ENCODE data around the gene SYT2. TPM values are rescaled to one million over a fixed set of nuclear protein-coding genes. Genes with fewer than 3 reads are reported as not detected.
A peak's percentile ranks its signal among the peaks of the same experiment; 100 is the strongest.

Gene SYT2
- total RNA-seq, 1 donor from 2014 or later: not detected

- no peak overlapping the region for H3K4me3 ChIP-seq (ENCODE audit: low read depth, low read length)
- no peak for TF ChIP-seq CTCF (conservative IDR thresholded peaks at IDR 0.05; ENCODE audit: low read depth, low read length)
- DNase-seq (ENCODE audit: low read depth): no peak
Measured at GRCh38 chr1:202664083-202664482, 46.2 kb downstream of the SYT2 start.

GRCh38 chr1:202663131-202663530 is 47.1 kb downstream of the SYT2 start:
- no peak for DNase-seq (ENCODE audit: low read depth)
- no peak for TF ChIP-seq CTCF (conservative IDR thresholded peaks at IDR 0.05; ENCODE audit: low read depth, low read length)
- H3K4me3 ChIP-seq (ENCODE audit: low read depth, low read length): no peak overlapping the region

- H3K4me3 ChIP-seq (ENCODE audit: low read depth, low read length): no peak overlapping the region
- no peak for TF ChIP-seq CTCF (conservative IDR thresholded peaks at IDR 0.05; ENCODE audit: low read depth, low read length)
- no peak for DNase-seq (ENCODE audit: low read depth)
Measured at GRCh38 chr1:202662081-202662480, 48.2 kb downstream of the SYT2 start.

GRCh38 chr1:202661136-202661845 is 49.0 kb downstream of the SYT2 start:
- TF ChIP-seq CTCF (conservative IDR thresholded peaks at IDR 0.05; ENCODE audit: low read depth, low read length): peak; percentile 43

GRCh38 chr1:202659974-202660373 is 50.3 kb downstream of the SYT2 start:
- no peak for DNase-seq (ENCODE audit: low read depth)
- peak; percentile 11 for TF ChIP-seq CTCF (conservative IDR thresholded peaks at IDR 0.05; ENCODE audit: low read depth, low read length)
- no peak overlapping the region for H3K4me3 ChIP-seq (ENCODE audit: low read depth, low read length)

More at GRCh38 chr1:202661136-202661845, 49.0 kb downstream of the SYT2 start:
- H3K4me3 ChIP-seq (ENCODE audit: low read depth, low read length): no peak overlapping the region
- no peak for DNase-seq (ENCODE audit: low read depth)

GRCh38 chr1:202659541-202659940 is 50.7 kb downstream of the SYT2 start:
- no peak overlapping the region for H3K4me3 ChIP-seq (ENCODE audit: low read depth, low read length)
- DNase-seq (ENCODE audit: low read depth): no peak
- no peak for TF ChIP-seq CTCF (conservative IDR thresholded peaks at IDR 0.05; ENCODE audit: low read depth, low read length)

- no peak overlapping the region for H3K4me3 ChIP-seq (ENCODE audit: low read depth, low read length)
- TF ChIP-seq CTCF (conservative IDR thresholded peaks at IDR 0.05; ENCODE audit: low read depth, low read length): no peak
- DNase-seq (ENCODE audit: low read depth): no peak
Measured at GRCh38 chr1:202658769-202659168, 51.5 kb downstream of the SYT2 start.

All from epithelial cell of proximal tubule (primary cell).